NOMO-1 treated with DMSO at 0.1 percent for 48 hours (cell line): Measurements from ENCODE around the gene DEPDC5.
A peak's percentile ranks its signal among the peaks of the same experiment; 100 is the strongest.

Experiments used
- DNase-seq: peaks from one replicate; lab custom pipeline; 2025; ENCODE audit not compliant: unreplicated experiment; lab: John Stamatoyannopoulos, UW

DEPDC5 gene

GRCh38 chr22:31944700-31945442, 191.1 kb downstream of the DEPDC5 start:
- DNase-seq, result peak; percentile 13

GRCh38 chr22:31945443-31945855, 191.6 kb downstream of the DEPDC5 start:
- DNase-seq, result no peak

DNA sequence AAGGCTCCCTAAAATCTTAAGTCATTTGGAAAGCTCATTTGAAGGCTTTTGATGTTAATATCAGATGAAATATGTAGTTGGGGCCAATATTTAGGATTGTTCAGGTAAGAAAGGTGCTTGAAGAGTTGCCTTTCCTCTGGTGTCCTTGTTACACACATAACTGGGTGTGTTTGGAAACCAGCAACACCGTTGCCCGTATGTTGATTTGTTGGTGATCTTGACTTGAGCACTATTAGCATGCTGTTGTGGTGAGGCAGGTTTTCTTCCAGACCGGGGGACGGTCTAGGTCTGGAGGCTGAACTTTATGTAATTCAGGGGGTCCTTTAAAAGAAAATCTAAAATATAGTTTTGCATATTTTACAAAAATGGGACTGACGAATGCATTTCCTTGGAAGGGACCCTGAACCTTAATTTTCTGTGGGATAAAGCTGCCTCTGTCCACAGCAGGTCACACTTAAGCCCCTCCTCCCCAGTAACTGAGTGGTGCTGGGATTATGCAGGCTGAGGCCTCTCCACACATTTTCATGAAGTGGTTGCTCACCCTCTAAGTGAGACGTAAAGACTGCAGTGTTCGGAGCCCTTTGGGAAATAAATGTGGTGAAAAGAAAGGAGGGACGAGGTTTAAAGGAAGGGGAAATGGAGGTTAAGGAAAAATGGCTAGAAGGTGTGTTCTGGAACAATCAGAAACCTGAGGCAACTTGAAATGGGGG, 192.3 kb downstream of the DEPDC5 start:
- no peak for DNase-seq

DNA sequence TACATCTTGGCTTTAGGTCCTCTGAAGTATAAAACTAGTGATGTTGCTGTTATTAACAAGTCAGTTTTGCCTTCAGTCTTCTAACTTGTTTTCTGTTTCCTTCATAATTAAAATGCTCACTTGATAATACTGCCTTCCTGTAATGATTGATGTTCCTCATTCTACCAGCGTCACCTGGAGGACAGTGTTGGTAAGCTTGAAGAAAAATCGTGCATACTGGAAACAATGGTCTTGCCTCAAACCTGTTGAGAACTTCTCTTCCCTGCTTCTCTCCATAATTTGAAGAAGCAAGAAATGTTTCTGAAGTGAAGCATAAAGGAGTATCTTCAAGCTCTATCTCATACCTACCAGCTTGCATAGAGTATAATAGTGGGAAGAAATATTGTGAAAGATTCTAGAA, 193.5 kb downstream of the DEPDC5 start:
- DNase-seq, result peak; percentile 60

GRCh38 chr22:31948002-31948401, 194.2 kb downstream of the DEPDC5 start:
- no peak for DNase-seq

DNA sequence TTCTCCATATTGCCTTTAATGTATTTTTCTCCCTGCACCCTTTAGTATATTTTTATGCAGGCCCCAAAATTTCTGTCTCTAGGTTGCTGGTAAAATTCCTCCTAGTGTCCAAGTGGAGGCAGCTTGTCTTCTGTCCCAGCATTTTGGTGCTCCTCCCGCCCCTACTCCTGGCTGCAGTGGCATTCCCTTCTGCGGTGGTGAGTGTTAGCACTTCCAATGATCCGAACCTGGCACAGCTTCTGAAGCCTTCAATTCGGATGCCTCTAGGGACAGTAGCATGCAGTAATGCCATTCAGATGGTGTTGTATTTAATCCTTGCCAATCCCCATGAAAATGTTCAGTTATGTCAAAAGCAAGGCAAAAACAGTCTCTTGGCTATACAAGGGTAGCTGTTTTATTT, 196.4 kb downstream of the DEPDC5 start:
- DNase-seq, result no peak

GRCh38 chr22:31951194-31952093, 197.6 kb downstream of the DEPDC5 start:
- DNase-seq, result no peak

GRCh38 chr22:31952094-31952401, 198.2 kb downstream of the DEPDC5 start:
- DNase-seq, result no peak

DNA sequence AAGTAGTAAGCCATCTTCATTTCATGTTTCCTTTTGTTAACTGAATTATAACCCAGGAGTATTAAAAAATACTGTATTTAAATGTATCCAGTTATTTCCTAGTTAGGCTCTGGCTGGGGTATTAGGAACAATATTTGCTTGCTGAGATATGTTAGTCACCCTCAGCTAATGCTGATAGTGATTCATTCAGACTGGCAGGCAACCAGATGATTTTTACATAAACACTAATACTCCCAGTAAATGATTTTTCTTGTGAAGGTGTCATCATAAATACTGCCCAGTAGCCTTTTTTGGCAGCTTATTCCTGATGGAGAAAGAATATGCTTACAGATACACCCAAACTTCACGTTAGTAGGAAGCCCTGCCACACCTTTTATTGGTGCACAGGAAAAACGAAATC, 198.7 kb downstream of the DEPDC5 start:
- no peak for DNase-seq

- DNase-seq, result no peak
These were observed 199.4 kb downstream of the DEPDC5 start for GRCh38 chr22:31953261-31953660.

DNA sequence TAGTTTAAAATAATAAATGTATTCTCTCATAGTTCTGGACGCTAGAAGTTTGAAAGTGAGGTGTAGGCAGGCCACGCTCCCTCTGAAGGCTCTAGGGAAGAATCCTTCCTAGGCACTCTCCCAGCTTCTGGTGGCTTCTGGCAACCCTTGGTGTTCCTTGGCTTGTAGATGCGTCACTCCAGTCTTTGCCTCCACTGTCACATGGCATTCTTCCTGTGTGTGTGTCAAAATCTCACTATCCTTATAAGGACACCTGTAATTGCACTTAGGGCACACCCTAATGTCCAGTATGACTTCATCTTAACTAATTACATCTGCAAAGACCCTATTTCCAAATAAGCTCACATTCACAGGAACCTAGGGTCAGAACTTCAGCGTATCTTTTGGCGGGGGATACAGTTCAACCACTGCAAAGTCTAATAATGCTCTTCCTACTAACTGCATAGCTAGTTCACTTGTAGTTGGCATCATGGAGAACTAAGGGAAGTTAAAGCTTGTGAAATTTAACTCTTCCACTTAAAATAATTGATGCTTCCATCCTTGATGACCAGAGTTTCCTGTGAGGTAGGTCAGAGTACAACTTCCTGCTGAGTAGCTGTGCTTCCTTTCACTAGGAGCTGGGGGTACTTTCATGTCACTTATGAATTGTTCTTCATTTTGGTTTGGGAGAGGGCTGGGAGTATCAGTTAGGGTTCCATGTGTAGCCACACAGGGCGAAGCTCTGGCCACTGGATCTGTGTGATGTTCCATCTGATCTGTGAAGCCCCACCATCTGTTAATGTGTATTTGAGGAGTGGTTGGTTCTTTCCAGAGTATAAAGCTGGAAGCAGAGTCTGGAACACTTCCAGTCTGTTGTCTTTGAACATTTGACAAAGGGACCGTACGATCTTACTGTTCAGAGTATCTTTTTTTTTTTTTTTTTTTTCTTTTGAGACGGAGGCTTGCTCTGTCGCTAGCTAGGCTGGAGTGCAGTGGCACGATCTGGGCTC, 201.0 kb downstream of the DEPDC5 start:
- peak; percentile 35 for DNase-seq

- no peak for DNase-seq
These were observed 202.5 kb downstream of the DEPDC5 start for GRCh38 chr22:31956360-31956759.
